ENCODE measurements around the gene CADPS2.

- TF ChIP-seq, protein P1, sequence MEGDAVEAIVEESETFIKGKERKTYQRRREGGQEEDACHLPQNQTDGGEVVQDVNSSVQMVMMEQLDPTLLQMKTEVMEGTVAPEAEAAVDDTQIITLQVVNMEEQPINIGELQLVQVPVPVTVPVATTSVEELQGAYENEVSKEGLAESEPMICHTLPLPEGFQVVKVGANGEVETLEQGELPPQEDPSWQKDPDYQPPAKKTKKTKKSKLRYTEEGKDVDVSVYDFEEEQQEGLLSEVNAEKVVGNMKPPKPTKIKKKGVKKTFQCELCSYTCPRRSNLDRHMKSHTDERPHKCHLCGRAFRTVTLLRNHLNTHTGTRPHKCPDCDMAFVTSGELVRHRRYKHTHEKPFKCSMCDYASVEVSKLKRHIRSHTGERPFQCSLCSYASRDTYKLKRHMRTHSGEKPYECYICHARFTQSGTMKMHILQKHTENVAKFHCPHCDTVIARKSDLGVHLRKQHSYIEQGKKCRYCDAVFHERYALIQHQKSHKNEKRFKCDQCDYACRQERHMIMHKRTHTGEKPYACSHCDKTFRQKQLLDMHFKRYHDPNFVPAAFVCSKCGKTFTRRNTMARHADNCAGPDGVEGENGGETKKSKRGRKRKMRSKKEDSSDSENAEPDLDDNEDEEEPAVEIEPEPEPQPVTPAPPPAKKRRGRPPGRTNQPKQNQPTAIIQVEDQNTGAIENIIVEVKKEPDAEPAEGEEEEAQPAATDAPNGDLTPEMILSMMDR (IDR thresholded peaks at IDR 0.05; ENCODE audit: borderline replicate concordance, extremely low read depth, low read length, poor library complexity, severe bottlenecking) = no peak
- TF ChIP-seq EZH2 (IDR thresholded peaks at IDR 0.05; ENCODE audit: borderline replicate concordance, low read depth, low read length, severe bottlenecking) = no peak
These were observed 22.2 kb downstream of the CADPS2 start for GRCh38 chr7:122864016-122864415.
